CMK (cell line): ENCODE data around the gene MRPL14.
"Not testable (repeated sequence)": the region's sequence is repeated elsewhere in the genome, so short reads cannot be mapped to it uniquely, and the experiment has no call there.

ENCODE experiments used
- DNase-seq: peaks from one replicate; pipeline ENCODE4 v3.0.0-alpha.2; 2010; ENCODE audit warnings: low read depth

Gene MRPL14

DNA sequence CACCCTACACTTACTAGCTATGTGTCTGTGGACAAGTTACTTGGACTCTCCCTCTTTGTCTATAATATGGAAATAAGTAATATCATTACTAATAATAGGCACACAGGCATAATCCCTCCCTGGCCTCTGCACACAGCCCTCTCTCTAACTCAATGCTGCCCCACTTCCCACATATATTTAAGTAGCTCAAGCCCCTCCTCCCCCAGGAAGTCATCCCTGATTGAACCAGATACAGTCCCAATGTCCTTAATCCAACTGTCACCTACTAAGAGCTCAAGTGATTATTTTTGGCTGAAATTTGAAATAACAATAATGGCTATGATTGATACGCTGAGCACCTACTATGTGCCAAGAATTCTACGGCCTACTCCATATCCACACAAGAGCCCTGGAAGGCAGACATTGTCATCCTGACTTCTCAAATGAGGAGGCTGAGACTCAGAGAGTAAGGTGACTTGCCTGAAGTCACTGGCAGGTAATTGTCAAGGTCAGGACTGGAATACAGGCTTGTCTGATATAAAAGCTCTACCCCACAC lies 29.4 kb downstream of the MRPL14 start:
- no peak for DNase-seq

DNA sequence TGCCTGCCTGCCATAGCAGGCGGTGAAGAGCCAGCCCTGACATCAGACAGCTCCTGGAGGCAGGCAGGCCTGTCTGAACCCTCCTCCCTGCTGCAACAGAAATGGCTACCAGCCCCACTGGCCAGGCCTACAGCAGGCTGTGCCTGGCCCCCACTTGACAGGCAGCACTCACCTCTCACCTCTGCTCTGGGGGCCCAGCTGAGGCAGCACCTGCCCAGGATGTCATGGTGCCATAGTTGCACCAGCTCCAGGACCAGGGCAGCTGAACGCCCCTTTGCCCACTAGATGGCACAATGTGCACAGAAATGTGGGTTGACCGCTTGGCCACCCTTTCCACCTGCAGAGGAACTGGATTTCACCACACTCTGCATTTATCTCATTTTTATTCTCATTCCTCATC lies 30.6 kb downstream of the MRPL14 start:
- no peak for DNase-seq

DNA sequence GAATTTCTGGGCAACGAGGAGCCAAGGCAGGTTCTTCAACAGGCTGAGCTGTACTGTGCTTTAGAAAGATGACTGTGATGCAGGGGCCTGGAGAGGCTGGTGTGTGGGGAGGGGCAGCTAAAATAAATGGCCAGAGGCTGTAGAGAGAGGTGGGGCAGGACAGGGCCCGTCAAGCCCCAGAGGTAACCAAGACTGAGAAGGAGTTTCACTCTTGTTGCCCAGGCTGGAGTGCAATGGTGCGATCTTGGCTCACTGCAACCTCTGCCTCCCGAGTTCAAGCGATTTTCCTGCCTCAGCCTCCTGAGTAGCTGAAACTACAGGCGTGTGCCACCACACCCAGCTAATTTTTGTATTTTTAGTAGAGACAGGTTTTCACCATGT lies 32.0 kb downstream of the MRPL14 start:
- not testable (repeated sequence) for DNase-seq

DNA sequence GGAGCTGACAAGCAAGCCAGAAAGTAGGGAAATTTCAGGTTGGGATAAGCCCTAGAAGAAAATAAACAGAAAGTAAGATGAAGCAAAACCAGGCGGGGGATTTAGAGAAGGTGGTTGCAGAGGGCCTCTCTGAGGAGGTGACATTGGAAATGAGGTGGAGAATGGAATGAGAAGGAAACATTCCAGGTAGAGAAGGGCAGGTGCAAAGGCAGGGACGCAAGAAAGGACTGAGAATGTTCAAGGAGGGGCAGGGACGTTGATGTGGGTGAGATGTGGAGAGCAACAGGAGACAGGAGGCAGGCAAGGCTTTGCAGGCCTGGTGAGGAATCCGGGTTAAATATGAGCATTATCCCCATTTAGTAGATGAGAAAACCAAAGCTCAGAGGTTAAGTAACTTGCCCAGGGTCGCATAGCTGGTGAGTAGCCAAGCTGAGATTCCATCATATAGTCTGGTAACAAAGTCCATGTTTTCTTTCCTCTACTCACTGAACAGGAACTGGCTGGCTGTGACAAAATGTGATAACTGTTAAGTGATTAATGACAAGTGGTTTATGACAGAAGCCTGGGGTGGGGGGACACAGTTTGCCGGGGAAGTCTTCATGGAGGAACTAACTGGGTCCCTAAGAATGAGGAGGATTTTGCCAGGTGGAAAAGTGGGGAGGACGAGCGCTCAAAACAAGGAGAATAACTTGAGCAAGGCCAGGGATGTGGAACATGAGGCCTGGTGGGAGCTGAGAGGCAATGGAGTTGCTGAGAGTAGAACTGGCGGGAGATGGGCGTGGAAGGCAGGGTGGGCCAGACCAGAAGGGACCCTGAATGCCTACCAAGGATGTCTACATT lies 32.6 kb downstream of the MRPL14 start:
- DNase-seq, result no peak

DNA sequence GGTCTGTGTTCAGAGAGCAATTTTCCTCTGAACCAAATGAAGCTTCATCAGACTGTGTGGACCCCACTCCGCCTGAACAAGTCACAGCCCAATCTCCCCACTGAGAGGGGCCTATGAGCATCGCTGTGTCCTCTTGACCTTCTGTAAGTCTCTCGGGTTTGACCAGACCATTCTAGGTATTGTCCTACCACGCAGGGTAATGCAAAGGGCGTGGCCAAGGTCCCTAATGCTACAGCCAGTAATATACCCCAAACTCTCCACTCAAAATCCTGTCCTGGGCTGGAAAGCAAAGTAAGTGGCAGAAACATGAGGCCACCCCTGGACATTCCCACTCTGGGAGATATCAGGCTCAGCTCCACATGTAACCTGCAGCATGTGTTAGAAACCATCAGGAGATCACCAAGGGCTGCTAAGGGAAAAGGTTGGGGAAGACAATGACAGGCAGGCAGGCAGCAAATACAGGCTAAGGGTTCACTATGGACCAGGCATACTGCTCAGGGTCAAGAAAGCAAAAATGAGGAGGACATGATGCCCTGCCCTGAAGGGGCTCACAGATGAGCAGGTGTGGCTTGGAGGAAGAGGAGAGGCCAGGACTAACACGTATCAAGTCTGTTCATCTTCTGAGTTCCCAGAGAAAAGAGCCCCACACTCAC lies 33.4 kb downstream of the MRPL14 start:
- no peak for DNase-seq

DNA sequence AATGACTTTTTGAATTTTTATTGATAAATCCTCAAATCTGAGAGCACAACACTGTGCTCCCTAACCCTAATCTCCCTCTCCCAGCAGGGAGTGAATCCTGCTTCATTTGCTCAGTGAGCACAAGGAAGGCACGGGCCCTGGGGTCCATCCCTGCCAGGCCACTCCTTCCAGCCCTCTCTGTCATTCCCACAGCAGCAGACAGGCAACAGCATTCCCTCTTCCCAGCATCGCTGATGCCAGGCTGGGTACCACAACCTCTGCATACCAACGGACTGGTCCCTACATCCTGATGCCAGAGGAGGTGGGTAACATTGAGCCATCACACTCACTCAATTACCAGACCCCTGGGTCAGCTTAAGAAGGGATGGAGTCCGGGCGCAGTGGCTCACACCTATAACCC lies 34.2 kb downstream of the MRPL14 start:
- no peak for DNase-seq

DNA sequence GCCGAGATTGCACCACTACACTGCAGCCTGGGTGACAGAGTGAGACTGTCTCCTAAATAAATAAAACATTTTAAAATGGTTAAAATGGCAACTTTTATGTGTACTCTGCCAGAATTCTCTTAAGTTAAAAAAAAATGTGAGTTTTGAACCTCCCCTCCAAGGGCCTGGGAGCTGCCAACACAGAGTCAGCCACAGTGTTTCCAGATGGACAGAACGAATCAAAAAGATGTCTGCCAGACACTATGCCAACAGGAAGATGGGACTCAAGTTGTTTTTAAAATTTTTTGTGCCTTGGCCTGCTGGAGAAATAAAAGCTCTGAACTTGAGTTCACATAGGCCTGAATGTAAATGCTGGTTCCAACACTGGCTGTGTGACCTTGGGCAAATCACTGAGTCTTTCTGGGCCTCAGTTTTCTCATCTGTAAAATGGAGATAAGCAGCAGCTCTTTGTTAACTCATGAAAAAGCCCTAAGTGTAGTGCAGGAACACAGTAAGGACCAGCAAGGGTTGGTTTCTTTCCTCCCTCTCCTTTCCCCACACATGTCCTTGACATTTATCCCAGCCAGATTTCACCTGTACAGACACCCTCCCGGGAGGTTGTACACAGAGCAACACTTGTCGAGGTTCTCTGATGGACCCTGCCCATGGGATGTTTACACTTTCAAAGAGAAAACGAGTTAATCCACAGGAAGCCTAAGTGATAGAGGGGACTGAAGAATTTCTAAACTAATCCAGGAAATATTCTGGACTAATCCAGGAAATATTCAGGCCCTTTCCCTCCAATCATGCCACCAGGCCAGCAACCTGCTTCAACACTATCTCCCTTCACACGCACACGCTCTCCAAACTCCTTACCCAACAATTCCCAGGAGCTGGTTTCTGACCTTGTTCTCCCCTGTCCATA lies 35.0 kb downstream of the MRPL14 start:
- no peak for DNase-seq

DNA sequence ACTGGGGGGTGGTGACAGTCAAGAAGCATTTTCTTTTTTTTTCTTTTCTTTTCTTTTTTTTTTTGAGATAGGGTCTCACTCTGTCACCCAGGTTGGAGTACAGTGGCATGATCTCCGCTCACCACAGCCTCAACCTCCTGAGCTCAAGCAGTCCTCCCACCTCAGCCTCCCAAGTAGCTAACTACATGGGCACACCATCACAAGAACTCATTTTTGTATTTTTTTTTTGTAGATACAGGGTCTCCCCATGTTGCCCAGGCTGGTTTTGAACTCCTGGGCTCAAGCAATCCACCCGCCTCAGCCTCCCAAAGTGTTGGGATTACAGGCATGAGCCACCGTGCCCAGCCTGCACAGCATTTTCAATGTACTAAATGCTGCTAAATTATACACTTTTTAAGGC lies 35.9 kb downstream of the MRPL14 start:
- DNase-seq, result not testable (repeated sequence)

DNA sequence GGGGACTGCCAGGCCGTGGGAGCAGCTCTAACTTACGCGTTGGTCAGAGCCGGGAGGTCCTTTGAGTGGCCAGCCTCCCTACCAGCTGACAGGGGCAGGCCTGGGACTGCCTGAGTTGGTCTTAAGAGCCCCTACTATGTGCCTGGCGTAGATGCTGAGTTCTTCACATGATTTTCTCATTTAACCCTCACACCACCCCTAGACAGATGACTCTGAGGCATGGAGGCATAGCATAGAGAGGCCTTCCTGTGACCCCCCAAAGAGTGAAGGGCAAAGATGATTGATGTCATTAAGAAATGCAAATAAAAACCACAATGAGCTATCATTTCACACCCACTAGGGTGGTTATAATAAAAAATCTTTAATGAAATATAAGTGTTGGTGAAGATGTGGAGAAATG lies 36.8 kb downstream of the MRPL14 start:
- no peak for DNase-seq

DNA sequence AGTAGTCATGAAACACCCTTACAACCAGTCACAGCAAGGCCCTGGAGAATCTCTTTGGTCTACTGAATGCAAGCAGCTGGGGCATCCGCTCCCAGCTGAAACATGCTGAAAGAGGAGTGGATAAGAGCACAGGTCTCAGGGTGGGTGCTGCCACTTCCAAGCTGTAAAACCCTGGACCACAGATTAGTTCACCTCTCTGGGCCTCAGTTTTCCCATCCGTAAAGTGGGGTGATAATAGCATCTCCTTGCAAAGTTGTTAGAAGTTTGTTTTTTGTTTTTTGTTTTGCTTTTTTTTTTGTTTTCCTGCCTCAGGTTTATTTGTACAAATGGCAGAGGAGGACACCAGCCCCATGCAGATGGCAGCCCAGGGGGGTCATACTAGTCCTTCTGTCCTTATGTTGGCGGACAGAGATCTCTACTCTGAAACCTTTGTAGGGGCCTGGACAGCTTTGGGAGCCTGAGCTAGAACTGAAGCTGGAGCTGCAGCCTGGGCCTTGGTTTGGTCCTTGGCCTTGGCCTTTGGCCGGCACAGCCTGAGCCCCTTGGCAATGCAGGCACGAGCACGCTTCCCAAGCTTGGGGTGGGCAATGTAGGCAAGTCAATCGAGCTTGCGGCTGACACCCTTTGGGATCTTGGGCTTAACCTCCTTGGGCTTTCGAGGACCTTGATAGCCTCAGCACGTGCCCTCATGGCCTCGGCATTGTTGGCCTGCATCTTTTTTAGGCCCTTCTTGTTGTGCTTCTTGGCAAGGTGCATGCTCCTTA lies 38.2 kb downstream of the MRPL14 start:
- DNase-seq, result no peak

DNA sequence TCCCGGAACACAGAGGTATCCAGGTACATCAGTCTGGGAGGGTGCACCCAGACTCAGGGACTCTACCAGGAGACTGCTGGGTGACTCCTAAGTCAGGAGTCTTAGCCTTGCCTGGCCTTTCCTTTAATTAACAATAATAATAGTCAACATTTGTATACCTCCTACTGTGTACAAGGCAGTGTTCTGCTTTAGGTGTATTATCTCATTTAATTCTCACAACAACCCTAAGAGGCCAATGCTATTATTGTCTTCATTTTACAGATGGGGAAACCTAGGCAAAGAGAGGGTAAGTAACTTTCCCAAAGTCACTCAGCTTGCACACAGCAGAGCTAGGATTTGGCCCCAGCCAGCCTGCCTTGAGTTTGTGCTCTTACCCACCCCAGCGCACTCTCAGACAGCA lies 39.6 kb downstream of the MRPL14 start:
- DNase-seq, result no peak

DNA sequence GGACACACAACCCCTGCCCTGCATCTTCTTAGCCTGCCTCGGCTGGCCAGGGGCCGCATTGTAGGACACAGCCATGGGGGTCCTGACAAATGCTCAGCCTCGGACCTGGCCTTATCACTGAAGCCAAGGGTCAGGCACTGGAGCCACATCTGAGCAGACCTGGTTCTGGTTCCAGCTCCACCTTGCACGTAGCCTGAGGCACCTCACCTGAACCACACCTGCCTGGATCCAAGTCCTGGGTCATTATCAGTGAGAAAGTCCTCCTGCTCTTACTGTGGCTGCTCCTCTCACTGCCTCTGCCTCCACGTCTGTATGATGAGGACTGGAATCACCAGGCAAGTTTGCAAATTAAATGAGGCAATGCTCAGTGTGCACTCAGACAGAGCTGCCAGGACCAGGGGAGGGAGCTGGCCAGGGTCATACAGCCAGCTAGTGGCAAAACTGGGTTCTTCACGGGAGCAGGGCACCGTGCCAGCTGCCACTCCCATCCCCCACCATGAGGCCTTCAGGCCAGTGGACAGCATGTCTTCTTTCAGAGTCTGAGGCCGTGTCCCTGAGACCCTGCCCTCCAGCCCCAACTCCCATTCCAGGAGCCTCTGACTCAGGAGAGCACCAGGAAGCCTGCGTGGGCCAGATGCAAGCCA lies 40.2 kb downstream of the MRPL14 start:
- no peak for DNase-seq

DNA sequence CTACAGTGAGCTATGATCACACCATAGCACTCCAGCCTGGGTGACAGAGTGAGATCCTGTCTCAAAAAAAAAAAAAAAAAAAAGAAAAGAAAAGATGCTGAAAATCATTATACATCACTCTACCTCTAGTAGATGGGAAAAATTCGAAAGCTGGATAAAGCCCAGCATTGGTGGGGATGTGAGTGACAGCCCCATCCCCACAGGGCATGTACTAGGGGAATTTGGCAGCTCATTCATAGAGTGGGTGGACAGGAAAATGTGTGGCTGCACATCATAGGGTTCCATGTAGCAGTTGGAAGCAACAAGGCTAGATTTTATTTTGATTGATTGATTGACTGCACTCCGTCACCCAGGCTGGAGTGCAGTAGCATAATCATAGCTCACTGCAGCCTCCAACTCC lies 42.0 kb downstream of the MRPL14 start:
- no peak for DNase-seq

DNA sequence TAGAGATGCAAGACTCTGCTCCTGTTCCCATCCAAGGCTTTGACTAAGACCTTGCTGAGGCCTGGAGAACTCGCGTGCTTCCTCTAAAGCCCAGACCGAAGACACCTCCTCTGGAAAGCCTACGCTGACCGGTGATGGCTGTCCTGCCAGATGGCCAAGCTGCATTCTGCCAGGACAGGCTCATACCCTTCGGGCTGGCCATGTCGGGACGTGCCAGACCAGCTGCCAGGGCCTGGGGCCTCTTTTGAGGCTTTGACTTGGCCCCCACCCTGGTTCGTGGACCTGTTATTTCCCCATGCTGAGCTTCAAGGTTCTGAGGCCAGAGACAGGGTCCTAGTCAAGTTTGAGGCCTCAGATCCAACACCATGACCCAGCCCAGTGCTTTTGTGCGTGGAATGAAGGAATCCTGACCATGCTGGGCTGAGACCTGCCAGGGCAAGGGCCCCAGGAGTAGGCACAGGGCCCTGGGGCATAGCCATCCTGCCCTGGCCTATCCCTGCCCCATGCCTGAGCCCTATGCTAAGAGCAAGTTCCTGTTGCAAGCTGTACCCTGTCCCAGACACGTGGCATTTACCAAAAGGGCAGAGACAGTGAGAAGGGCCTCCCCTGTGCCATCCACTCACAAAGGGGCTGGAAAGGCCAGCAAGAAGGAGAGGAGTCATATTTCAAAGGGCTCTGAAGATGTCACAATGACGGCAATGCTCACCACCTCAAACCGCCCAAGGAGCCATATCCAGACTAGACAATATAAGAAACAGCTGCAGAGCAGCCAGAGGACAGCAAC lies 42.8 kb downstream of the MRPL14 start:
- DNase-seq, result no peak

DNA sequence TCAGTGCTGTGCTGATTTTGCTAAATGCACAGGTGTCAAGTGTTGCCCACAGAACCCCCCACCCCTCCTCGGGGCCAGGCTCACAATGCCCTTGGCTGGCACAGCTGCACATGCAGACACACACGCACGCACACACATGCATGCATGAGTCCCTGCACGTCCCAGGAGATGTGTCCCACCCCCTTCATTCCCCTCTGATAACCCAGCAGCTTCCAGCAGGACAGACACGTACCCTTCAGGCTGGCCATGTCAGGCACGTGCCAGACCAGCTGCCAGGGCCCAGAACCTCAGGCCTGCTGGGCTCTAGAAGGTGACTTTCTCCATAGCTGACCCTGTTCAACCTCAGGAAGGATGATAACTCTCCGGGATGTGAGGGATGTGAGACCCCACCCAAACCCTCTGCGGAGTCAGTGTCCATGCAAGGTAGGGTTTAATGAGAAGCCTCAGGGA lies 44.4 kb downstream of the MRPL14 start:
- DNase-seq, result no peak

DNA sequence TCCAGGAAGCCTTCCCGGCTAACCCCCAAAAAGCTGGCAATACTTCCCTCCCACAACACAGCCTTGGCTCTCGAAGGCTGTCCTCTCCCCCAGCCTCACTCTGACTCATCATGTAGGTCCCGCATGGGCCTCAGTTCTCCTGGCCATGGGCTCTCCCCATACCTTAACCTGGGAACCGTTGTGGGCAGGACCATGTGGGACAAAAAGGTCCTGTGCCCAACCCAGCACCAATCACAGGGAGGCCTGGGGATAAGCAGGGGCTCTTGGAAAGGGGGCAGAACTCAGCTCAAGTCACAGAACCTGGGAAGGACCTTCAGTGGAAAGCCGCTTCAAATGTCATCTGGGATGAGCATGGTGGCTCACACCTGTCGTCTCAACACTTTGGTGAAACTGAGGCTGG lies 45.5 kb downstream of the MRPL14 start:
- DNase-seq, result no peak

DNA sequence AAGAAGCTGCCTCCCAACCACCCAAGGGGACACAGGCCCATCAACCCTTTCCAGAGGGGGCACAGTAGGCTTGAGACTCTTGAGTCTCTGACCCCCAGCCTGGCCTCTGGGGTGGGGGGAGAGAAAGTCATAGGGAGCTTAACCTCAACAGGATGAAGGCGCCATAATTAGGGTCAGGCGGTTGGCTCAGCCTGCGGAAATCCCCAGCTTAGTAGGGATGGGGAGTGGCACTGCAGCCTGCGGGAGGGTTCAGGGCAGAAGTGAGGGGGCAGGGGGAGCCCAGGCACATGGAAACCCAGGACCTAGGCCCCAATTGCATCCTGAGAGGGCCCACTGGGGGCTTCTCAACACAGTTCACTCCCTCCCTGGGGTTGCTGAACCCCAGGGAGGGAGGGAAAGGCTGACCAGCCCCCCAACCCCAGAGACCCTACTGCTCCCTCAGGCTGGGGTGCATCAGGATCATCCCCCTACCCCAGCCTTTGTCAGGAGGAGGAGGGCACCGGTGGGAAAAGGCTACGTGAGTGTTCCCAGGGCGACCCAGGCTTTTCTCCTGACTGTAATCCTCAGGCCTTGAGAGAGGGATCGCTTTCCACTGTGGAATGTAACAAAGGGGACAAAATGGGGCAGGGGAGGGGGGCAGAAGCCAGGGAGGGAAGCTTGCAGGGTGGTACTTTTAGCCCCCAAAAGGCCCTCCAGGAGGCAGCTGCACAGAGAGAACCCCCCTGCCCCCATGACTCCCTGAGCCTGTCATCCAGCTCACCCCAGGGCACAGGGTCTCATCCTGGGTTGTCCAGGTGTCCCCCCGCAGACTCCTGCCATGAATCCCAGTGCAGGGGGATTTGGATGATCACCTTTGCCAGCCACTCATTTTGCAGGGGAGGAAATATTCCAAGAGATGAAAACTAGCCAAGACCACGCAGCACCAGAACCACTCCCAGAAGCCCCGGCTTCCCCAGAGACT lies 46.4 kb downstream of the MRPL14 start:
- DNase-seq, result no peak

DNA sequence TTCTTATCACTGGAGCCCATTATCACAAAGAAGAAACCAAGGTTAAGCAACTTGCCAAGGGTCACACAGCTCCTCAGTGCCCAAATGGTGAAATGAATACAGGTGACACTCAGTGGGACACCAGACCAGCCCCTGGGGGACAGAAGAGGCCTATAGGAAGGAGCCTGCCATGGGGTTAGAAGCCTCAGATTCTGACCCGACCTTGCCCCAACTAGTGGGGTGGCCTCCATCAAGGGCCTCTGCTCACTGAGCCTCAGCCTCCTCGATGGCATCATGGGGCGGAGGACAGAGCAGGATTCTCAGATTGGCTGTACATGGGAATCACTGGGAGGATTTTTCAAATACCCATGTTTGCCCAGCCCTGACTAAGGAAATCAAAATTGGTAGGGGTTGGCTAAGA lies 47.6 kb downstream of the MRPL14 start:
- DNase-seq, result no peak
